Peyer's patch (tissue), 4 donors: ENCODE results near the gene ZNF346.

ENCODE experiments used
- POLR2A ChIP-seq, 2 donors: fragments of 450-650 bp; IDR thresholded peaks; one replicate each; pipeline ENCODE4 v1.5.1; 2017; ENCODE audit warnings: antibody characterized with exemption in 2 of 2, mild to moderate bottlenecking in 2 of 2, moderate library complexity in 2 of 2
- TF ChIP-seq, protein P1 (sequence below), 6 experiments: fragments of 450-650 bp in 4 of 6; fragments of 200-600 bp in 2 of 6; sonication (generic) in 1 of 6; IDR thresholded peaks; one replicate each; pipeline ENCODE4 v1.5.1; 2017 to 2019; ENCODE audit warnings: antibody characterized with exemption in 6 of 6, mild to moderate bottlenecking in 3 of 6, moderate library complexity in 1 of 6

GRCh38 chr5:177086654-177087397 is 64.3 kb downstream of the ZNF346 start, which contains the start of gene FGFR4:
- TF ChIP-seq, protein P1, sequence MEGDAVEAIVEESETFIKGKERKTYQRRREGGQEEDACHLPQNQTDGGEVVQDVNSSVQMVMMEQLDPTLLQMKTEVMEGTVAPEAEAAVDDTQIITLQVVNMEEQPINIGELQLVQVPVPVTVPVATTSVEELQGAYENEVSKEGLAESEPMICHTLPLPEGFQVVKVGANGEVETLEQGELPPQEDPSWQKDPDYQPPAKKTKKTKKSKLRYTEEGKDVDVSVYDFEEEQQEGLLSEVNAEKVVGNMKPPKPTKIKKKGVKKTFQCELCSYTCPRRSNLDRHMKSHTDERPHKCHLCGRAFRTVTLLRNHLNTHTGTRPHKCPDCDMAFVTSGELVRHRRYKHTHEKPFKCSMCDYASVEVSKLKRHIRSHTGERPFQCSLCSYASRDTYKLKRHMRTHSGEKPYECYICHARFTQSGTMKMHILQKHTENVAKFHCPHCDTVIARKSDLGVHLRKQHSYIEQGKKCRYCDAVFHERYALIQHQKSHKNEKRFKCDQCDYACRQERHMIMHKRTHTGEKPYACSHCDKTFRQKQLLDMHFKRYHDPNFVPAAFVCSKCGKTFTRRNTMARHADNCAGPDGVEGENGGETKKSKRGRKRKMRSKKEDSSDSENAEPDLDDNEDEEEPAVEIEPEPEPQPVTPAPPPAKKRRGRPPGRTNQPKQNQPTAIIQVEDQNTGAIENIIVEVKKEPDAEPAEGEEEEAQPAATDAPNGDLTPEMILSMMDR (IDR thresholded peaks at IDR 0.05), result peak in 5 of 6 experiments; percentile 68 to 97 (median 94)
- peak; percentile 49 to 59 for TF ChIP-seq POLR2A (IDR thresholded peaks at IDR 0.05)
